Loucy (cell line): ENCODE measurements around the gene SGK1.

ENCODE experiments used
- CTCF ChIP-seq: fragments of 200-600 bp; sonication (generic); conservative IDR thresholded peaks from 2 replicates; pipeline ENCODE4 v1.5.1; 2014; ENCODE audit warnings: mild to moderate bottlenecking, antibody characterized with exemption, low read length
- EZH2phosphoT487 ChIP-seq: fragments of 200-600 bp; IDR thresholded peaks from 2 replicates; pipeline ENCODE4 v1.6.1; 2018; ENCODE audit warnings: antibody characterized with exemption, mild to moderate bottlenecking, moderate library complexity, borderline replicate concordance

- TF ChIP-seq CTCF (no peak), EZH2phosphoT487 (no peak)
Measured at GRCh38 chr6:134174672-134175531, 143.0 kb downstream of the SGK1 start.
